GM12892 (cell line): ENCODE data around the gene DCLK2.
"Not testable (repeated sequence)": the region's sequence is repeated elsewhere in the genome, so short reads cannot be mapped to it uniquely, and the experiment has no call there.

Experiments used
- DNase-seq: peaks from one replicate; pipeline ENCODE4 v3.0.0; 2011; ENCODE audit not compliant: insufficient read length
- FAIRE-seq: peaks from 2 replicates; lab custom pipeline; 2011; peaks lifted over from hg19 to GRCh38; lab: Jason Lieb, UNC
- POLR2A ChIP-seq: IDR thresholded peaks from 2 replicates; pipeline ENCODE4 v1.6.1; 2011; ENCODE audit warnings: low read depth, low read length, control low read depth
- POLR2AphosphoS5 ChIP-seq: IDR thresholded peaks from 2 replicates; pipeline ENCODE4 v1.6.1; 2011; ENCODE audit warnings: low read depth, low read length, control low read depth
- TAF1 ChIP-seq: IDR thresholded peaks from 2 replicates; pipeline ENCODE4 v1.6.1; 2011; ENCODE audit warnings: low read depth, mild to moderate bottlenecking, control low read depth, low read length, borderline replicate concordance

DCLK2 gene

DNA sequence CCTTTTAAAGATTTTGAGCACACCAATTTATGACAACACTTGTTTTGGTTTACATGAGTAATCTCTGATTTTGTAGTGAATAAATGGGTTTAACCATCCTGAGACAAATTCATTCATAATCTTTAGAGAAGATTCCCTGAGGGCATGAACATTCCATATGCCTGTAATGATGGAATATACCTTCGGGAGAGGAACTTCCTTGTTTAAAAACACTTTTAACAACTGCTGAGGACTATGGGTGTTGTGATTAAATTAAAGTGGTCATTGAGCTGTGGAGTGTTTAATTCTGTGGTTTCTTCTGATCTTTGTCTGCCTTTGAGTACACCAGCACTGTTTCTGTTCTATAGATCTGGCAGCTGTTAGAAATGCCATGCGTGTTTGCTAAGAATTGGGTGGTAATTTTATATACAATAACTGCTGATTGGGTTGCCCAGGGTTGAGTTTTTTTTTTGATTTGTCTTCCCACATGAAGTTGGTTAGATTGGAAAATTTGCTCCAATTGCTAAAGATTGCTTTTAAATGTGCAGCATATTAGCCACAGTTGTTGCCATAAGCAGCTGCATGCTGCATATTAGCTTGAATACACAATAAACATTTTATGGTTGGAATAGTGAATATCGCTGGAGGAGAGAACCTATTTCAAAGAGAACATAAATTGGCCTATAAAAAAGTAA is 86.8 kb downstream of the DCLK2 start:
- no peak for TF ChIP-seq POLR2A
- TF ChIP-seq TAF1: no peak
- TF ChIP-seq POLR2AphosphoS5: no peak
- no peak for DNase-seq
- FAIRE-seq: no peak

DNA sequence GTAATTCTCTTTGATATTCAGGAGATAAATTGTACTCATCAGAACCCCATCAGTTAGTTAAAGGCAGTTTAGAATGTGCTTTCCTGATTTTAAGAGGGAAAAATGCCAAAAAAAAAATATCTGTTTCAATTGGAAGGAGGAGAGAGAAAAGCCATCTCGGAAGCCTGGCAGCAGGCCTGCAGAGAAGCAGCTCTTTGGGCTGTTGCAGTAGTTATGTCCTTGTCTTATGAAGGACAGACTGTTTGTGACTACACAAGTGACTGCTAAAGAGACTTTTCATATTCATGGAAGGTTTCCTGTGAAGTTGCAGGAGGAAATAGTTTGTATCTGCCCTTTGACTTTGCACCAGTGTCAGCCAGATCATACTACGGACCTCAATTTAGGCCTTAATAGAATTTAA is 88.8 kb downstream of the DCLK2 start:
- FAIRE-seq: no peak
- TF ChIP-seq POLR2AphosphoS5 (no peak), TAF1 (no peak), POLR2A (no peak)
- DNase-seq: no peak

DNA sequence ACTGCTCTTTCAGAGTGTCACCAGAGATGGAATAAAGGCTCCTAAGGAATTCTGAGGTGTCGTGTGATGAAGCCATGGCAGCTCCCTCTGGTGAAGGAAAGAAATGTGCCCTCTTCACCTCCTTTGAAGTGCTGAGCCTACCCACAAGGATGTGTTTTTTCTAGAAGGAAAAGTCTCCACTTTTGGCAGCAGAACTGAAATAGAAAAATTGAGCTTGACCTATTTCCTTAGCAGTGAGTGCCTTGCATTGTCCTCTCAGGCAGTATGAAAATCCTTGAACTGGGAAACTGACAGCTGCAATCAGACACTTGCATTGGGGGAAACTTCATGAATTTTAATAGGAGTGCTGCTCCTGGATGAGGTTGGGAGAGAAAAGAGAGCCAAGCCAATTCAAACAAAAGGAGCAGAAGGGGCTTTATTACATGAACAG is 95.2 kb downstream of the DCLK2 start:
- no peak for FAIRE-seq
- TF ChIP-seq POLR2AphosphoS5 (no peak), TAF1 (no peak), POLR2A (no peak)
- DNase-seq: no peak

DNA sequence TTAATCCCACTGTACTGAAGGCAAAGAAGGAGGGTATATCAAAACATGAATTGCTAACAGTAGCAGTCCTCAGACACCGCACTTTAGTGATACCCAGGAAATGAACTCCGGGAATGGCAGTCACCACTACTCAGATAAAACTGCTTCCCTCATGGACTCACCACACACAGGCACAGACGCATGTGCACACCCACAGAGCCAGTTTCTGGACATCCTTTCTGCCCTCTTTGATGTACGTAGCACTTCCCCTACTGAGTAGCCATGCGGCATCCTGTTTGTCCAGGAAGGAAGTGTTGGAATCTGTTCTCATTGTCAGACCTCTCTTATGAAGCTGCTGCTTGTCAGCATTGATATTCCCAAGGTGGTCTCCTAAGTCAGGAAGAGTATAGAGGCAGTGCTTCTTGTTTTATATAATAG is 95.7 kb downstream of the DCLK2 start:
- FAIRE-seq: no peak
- no peak for TF ChIP-seq POLR2AphosphoS5
- TF ChIP-seq TAF1: no peak
- TF ChIP-seq POLR2A: no peak
- DNase-seq: no peak

DNA sequence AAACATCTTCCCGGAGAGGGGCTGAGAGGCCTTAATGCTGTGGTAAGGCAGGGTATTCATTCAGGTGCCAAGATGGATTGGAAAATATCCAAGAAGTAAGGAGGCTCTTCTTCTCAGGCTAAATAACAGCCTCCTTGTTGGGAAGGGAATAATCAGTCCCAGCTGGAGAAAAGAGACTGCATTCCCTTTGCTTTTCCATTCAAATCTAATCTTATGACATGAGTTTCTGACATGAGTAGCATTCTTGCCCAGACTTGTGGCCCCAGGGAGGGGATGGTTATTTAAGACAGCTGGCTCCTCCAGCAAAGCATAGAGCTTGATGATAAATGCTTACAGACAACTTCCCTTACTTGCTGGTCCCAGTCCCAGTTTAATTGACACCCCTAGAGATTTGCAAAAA is 98.3 kb downstream of the DCLK2 start:
- DNase-seq: no peak
- no peak for FAIRE-seq

DNA sequence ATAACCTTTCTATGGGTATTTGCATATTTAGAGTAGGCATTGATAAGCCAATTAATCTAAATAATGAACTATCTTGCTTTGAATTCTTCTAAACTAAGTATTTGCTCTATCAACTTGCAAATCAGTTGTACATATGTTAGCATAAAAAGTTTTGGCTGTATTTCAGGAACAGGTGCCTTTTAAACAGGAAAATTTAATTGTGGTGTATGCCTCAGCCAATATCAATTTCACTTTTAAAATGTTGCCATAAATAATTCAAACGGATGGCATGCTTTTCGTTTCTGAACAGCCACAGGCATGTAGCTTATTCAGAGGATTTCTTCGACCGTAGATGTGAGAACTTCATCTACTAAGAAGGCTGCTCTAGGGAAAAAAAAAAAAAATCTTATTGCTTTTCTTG is 99.9 kb downstream of the DCLK2 start:
- DNase-seq (no peak), FAIRE-seq (no peak)
- TF ChIP-seq POLR2A: no peak
- TF ChIP-seq TAF1: no peak
- TF ChIP-seq POLR2AphosphoS5: no peak

More for the DNA sequence above, 98.3 kb downstream of the DCLK2 start:
- no peak for TF ChIP-seq POLR2A
- no peak for TF ChIP-seq TAF1
- TF ChIP-seq POLR2AphosphoS5: no peak

DNA sequence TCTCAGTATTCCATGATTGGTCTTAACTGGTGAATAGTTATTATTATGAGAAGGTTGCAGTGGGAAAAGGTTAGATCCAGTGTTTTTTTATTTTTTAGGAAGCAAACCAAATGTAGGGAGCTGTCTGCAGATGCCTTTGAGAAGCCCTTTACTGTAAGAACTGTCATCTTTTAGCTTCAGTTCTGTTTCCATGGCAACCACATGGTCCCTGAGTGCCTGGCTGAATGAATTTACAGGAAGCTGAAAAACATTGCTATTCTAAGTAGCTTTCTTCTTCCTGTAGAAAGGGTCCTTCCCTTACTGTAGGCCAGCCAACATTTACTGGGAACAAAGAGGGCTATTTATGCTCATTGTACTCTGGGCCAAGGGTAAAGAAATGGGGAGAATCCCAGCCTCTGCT is 103.3 kb downstream of the DCLK2 start:
- TF ChIP-seq POLR2A (no peak), TAF1 (no peak), POLR2AphosphoS5 (no peak)
- FAIRE-seq: no peak
- no peak for DNase-seq

GRCh38 chr4:150182794-150183193 is 104.5 kb downstream of the DCLK2 start:
- FAIRE-seq (no peak), DNase-seq (no peak)
- TF ChIP-seq TAF1: no peak
- no peak for TF ChIP-seq POLR2A
- no peak for TF ChIP-seq POLR2AphosphoS5

DNA sequence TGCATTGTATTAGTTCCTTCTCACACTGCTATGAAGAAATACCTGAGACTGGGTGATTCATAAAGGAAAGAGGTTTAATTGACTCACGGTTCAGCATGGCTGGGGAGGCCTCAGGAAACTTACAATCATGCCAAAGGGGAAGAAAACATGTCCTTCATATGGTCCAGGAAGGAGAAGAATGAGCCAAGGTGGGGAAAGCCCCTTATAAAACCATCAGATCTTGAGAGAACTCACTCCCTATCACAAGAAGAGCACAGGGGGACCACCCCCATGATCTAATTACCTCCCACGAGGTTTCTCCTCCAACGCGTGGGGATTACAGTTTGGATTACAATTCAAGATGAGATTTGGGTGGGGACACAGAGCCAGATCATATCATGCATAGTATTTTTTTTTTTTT is 106.8 kb downstream of the DCLK2 start:
- DNase-seq, FAIRE-seq: not testable (repeated sequence)

GRCh38 chr4:150192986-150193385 is 114.7 kb downstream of the DCLK2 start:
- no peak for TF ChIP-seq POLR2A
- TF ChIP-seq TAF1: no peak
- no peak for TF ChIP-seq POLR2AphosphoS5
- no peak for DNase-seq
- FAIRE-seq: no peak

DNA sequence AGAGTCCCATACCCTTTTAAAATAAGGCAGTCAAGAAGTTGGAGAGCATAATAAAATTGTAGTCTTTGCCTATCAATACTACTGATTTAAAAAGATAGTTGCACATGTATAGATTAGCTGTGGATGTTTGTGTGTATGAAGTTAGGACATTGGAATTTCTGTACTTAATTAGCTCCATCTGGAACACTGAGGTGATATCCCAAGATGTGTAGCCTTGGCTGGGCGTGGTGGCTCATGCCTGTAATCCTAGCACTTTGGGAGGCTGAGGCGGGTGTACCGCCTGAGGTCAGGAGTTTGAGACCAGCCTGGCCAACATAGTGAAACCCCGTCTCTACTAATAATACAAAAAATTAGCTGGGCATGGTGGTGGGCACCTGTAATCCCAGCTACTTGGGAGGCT is 119.0 kb downstream of the DCLK2 start:
- DNase-seq, FAIRE-seq: not testable (repeated sequence)

DNA sequence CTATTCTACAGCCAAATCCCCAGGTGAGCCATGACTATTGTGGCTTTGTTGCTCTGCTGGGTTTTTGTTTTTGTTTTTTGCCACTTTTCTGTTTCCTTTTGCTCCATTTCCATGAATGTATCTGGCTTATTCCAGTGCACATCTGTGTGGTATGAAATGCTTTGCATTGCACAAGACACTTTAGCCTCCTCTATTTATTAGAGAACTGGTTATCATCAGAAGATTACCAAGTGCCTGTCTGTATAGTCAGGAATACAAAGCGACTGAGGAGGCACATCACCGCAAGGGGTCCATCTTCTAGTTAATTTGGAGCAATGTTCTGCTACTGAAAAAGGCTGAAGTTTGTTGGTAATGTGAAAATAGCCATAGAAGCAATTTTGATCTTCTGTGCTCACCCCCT is 120.8 kb downstream of the DCLK2 start:
- no peak for TF ChIP-seq POLR2A
- TF ChIP-seq POLR2AphosphoS5: no peak
- no peak for TF ChIP-seq TAF1
- no peak for FAIRE-seq
- DNase-seq: no peak

DNA sequence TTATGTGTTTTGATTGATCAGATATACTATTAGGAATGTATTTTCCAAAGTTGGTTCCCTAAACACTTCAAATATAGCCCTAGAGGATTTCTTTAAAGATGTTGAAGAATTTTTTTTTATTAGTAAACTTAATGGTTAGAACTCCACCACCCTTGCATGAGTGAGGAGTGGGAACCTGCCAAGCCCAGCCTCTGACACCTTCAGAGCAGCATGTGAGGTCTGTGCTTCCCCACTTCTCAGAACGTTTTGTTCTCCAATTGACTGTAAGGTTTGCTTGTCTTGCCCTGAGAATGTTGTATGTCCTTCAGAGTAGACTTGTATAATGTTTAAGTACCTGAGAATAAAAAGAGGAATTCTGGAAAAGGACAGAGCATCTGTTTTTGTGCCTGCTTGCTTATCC is 126.8 kb downstream of the DCLK2 start:
- DNase-seq: no peak
- no peak for FAIRE-seq
- TF ChIP-seq POLR2A: no peak
- TF ChIP-seq TAF1: no peak
- TF ChIP-seq POLR2AphosphoS5: no peak
